Measurements from ENCODE around the gene YAE1. TPM values are rescaled to one million over a fixed set of nuclear protein-coding genes. Genes with fewer than 3 reads are reported as not detected.

Gene YAE1
- polyA plus RNA-seq, 1 of the 3 experiments (the other 2 are of a cell fraction) = 30.7 TPM

DNA sequence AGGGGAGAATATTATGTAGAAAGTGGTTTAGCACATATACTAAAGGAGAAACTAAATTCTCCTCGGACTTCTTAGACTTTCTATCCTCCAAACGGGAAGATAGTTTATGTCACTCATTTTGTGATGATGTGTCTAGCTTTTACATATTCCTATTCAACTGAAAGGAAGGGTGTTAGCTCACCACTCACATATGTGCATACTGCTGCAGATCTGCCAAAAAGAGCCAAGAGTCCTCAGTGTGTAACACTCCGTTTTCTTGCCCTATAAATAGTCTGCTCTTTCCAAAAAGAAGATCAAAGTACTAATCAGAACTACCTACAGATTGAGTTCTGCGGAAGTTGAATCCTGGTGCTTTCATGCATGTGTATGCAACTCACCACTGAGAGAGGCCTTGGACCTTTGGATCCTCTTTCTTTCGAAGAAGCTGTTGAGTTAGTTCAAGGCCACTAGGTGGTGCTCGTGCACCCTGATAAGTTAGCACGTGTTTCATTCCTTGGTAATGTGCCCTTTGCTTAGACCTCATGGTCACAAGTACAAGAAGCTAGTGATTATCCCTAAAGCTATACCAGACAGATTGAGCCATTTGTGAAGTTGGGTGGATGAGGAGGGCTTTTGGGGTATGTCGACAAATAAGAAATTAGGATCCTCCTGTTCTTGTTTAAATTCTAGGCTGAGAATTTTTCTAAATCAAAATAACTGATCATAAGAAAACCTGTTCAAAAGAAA lies 14.1 kb downstream of the YAE1 start (continued):
- TF ChIP-seq, protein P1, sequence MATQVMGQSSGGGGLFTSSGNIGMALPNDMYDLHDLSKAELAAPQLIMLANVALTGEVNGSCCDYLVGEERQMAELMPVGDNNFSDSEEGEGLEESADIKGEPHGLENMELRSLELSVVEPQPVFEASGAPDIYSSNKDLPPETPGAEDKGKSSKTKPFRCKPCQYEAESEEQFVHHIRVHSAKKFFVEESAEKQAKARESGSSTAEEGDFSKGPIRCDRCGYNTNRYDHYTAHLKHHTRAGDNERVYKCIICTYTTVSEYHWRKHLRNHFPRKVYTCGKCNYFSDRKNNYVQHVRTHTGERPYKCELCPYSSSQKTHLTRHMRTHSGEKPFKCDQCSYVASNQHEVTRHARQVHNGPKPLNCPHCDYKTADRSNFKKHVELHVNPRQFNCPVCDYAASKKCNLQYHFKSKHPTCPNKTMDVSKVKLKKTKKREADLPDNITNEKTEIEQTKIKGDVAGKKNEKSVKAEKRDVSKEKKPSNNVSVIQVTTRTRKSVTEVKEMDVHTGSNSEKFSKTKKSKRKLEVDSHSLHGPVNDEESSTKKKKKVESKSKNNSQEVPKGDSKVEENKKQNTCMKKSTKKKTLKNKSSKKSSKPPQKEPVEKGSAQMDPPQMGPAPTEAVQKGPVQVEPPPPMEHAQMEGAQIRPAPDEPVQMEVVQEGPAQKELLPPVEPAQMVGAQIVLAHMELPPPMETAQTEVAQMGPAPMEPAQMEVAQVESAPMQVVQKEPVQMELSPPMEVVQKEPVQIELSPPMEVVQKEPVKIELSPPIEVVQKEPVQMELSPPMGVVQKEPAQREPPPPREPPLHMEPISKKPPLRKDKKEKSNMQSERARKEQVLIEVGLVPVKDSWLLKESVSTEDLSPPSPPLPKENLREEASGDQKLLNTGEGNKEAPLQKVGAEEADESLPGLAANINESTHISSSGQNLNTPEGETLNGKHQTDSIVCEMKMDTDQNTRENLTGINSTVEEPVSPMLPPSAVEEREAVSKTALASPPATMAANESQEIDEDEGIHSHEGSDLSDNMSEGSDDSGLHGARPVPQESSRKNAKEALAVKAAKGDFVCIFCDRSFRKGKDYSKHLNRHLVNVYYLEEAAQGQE (IDR thresholded peaks at IDR 0.05; ENCODE audit: low read depth, low read length) = 0 out of 2 replicates have a peak, but pooled peaks have one; percentile 22

DNA sequence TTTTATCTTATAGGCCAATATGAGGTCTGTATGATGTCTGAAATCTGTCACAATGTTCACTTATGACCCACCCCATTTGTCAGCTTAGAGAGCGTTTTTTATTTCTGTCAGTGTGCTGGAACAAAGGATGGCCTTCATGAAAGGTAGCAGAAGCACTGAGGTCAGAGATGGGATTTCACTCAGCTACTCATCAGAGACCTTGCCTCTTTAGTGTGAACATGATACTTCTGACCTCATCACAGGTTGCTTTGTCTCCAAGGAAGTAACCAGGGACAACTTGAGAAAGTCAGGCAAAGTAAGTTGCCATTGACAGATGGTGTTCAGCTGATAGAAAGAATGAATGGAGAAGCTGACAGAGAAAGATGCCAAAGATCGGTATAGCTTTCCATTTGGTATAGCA lies 16.3 kb downstream of the YAE1 start:
- ChIA-PET POLR2A (interaction anchor here (0.9 to 1.0 kb wide), 2 partner anchors 39 to 41 kb away, joined by 3 read pairs; partner anchors contain the start of gene RALA), CTCF (interaction anchor here (0.6 to 11.3 kb wide), 8 partner anchors 13 to 470 kb away, joined by 3 to 563 read pairs (median 5); partner anchors contain the start of gene RALA)
- no peak for DNase-seq
- Histone ChIP-seq H3K4me1 (ENCODE audit: control insufficient read depth in 1 of 2, insufficient read depth in 2 of 2, low read depth in 1 of 2, low read length in 1 of 2) (no peaks in the 10 kb centered on the region), H3K4me2 (no peak overlapping the region), H2AFZ (ENCODE audit: low read depth) (no peak overlapping the region), H3K4me3 (ENCODE audit: low read depth in 2 of 2, low read length in 1 of 2) (no peak overlapping the region), H3F3A (replicated peaks; ENCODE audit: insufficient read depth) (peaks cover 17% of the 10 kb centered on the region), H3K9ac (no peak overlapping the region), H3K79me2 (ENCODE audit: insufficient read depth) (no peaks in the 10 kb centered on the region), H3K9me2 (no peaks in the 10 kb centered on the region), H3K9me3 (no peaks in the 10 kb centered on the region), H3K27ac (ENCODE audit: low read depth in 2 of 2, low read length in 1 of 2) (no peak overlapping the region), H4K20me1 (ENCODE audit: insufficient read depth) (no peaks in the 10 kb centered on the region), H3K36me3 (replicated peaks in 1 of 2; ENCODE audit: control insufficient read depth in 1 of 2, insufficient read depth in 2 of 2, low read length in 1 of 2) (peaks cover 0 to 5% of the 10 kb centered on the region in 2 experiments), H3K27me3 (ENCODE audit: insufficient read depth) (no peaks in the 10 kb centered on the region)
- 82% methylated on average over 2 of the region's 2 CpGs for WGBS (ENCODE audit: low lambda C conversion rate)
- TF ChIP-seq GATA2 (CRISPR knock-in tag; IDR thresholded peaks at IDR 0.05) (no peak), RAD21 (IDR thresholded peaks at IDR 0.05; ENCODE audit: low read length) (no peak), EZH2phosphoT487 (IDR thresholded peaks at IDR 0.05; ENCODE audit: borderline replicate concordance, low read depth) (no peak), FOXM1 (IDR thresholded peaks at IDR 0.05; ENCODE audit: low read depth) (no peak), FOSL2 (IDR thresholded peaks at IDR 0.05; ENCODE audit: borderline replicate concordance, low read depth) (no peak)
- TF ChIP-seq, protein P2, sequence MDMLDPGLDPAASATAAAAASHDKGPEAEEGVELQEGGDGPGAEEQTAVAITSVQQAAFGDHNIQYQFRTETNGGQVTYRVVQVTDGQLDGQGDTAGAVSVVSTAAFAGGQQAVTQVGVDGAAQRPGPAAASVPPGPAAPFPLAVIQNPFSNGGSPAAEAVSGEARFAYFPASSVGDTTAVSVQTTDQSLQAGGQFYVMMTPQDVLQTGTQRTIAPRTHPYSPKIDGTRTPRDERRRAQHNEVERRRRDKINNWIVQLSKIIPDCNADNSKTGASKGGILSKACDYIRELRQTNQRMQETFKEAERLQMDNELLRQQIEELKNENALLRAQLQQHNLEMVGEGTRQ (IDR thresholded peaks at IDR 0.05; ENCODE audit: borderline replicate concordance, low read depth, low read length) = no peak
- TF ChIP-seq, protein P3, sequence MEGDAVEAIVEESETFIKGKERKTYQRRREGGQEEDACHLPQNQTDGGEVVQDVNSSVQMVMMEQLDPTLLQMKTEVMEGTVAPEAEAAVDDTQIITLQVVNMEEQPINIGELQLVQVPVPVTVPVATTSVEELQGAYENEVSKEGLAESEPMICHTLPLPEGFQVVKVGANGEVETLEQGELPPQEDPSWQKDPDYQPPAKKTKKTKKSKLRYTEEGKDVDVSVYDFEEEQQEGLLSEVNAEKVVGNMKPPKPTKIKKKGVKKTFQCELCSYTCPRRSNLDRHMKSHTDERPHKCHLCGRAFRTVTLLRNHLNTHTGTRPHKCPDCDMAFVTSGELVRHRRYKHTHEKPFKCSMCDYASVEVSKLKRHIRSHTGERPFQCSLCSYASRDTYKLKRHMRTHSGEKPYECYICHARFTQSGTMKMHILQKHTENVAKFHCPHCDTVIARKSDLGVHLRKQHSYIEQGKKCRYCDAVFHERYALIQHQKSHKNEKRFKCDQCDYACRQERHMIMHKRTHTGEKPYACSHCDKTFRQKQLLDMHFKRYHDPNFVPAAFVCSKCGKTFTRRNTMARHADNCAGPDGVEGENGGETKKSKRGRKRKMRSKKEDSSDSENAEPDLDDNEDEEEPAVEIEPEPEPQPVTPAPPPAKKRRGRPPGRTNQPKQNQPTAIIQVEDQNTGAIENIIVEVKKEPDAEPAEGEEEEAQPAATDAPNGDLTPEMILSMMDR (IDR thresholded peaks at IDR 0.05) = no peak
- TF ChIP-seq, protein P4, sequence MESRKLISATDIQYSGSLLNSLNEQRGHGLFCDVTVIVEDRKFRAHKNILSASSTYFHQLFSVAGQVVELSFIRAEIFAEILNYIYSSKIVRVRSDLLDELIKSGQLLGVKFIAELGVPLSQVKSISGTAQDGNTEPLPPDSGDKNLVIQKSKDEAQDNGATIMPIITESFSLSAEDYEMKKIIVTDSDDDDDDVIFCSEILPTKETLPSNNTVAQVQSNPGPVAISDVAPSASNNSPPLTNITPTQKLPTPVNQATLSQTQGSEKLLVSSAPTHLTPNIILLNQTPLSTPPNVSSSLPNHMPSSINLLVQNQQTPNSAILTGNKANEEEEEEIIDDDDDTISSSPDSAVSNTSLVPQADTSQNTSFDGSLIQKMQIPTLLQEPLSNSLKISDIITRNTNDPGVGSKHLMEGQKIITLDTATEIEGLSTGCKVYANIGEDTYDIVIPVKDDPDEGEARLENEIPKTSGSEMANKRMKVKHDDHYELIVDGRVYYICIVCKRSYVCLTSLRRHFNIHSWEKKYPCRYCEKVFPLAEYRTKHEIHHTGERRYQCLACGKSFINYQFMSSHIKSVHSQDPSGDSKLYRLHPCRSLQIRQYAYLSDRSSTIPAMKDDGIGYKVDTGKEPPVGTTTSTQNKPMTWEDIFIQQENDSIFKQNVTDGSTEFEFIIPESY (IDR thresholded peaks at IDR 0.05; ENCODE audit: borderline replicate concordance, low read depth) = no peak
- TF ChIP-seq, protein P1 (IDR thresholded peaks at IDR 0.05; ENCODE audit: low read depth, low read length) = no peak

Data from SK-N-SH (cell line).